Right ventricle myocardium inferior (tissue), 1 donor: Measurements from ENCODE around the gene DPYSL4. TPM values are rescaled to one million over a fixed set of nuclear protein-coding genes. Genes with fewer than 3 reads are reported as not detected.

Source experiments
- ATAC-seq: fragments of 200-7000 bp; cut with Tn5 transposase; one replicate; pipeline ENCODE4 v1.9.1; 2020; ENCODE audit warnings: mild to moderate bottlenecking, moderate library complexity
- DNase-seq: peaks from one replicate; pipeline ENCODE4 v3.0.0; 2021; ENCODE audit errors: missing footprints
- intact Hi-C: fragments of 100-400 bp; cut with DNase I; formaldehyde crosslinking; loops from one replicate; pipeline ENCODE4 v1.11.0; 2022
- long read RNA-seq: library from polyadenylated mRNA; unstranded; transcript quantifications from one replicate; pipeline ENCODE4 v2.0.0, GENCODE V29; 2021
- total RNA-seq: library from RNA; stranded (reverse); fragmentation: NEBNext Ultra II Directional; extraction: Animal tissue kit (Norgen Biotek cat#: 25700); gene quantifications from one replicate; pipeline ENCODE4 v1.2.1, GENCODE V29; 2021
- donor health status: DM: no; HTN: yes; CAD: no; lungs with severe emphysema.

DPYSL4 gene
- total RNA-seq, result 24.9 TPM
- long read RNA-seq, transcript DPYSL4-201 (14 exons, 2,729 nt), result major isoform, 9 of 20 reads
- long read RNA-seq, partial matches to known transcripts, result 11 of 20 reads
- long read RNA-seq, other reads (novel, unspliced or antisense), result 0 of 20 reads

- intact Hi-C loops, result no loop called here
- DNase-seq, result no peak
These were observed at the start of gene DPYSL4 for GRCh38 chr10:132186488-132187429. Gene DPYSL4, plus strand, starts transcription at chr10:132186948. Its CDS starts 116 bp downstream, at chr10:132187064.

GRCh38 chr10:132137111-132138072, 49.4 kb upstream of the DPYSL4 start:
- intact Hi-C loops, result no loop called here
- ATAC-seq (no peak), DNase-seq (no peak)

More at GRCh38 chr10:132186488-132187429, at the start of gene DPYSL4:
- ATAC-seq, result peak; percentile 70

GRCh38 chr10:132138133-132138532, 48.6 kb upstream of the DPYSL4 start:
- intact Hi-C loops, result no loop called here
- DNase-seq, result no peak
- ATAC-seq, result no peak

- no peak for DNase-seq
- no peak for ATAC-seq
- intact Hi-C loops, result no loop called here
These were observed 48.2 kb upstream of the DPYSL4 start for GRCh38 chr10:132138596-132138995.

- no peak for DNase-seq
- no peak for ATAC-seq
- intact Hi-C loops, result no loop called here
These were observed 47.2 kb upstream of the DPYSL4 start for GRCh38 chr10:132139526-132139925.

GRCh38 chr10:132140167-132140925, 46.4 kb upstream of the DPYSL4 start:
- intact Hi-C loops, result loop anchor here (2.0 to 5.0 kb wide), 2 partner anchors 103 to 254 kb away; no protein-coding TSS in a partner anchor
- no peak for DNase-seq
- no peak for ATAC-seq

- DNase-seq, result no peak
- ATAC-seq, result no peak
- intact Hi-C loops, result loop anchor here (2.0 to 5.0 kb wide), 2 partner anchors 104 to 254 kb away; no protein-coding TSS in a partner anchor
These were observed 45.7 kb upstream of the DPYSL4 start for GRCh38 chr10:132141076-132141475.

GRCh38 chr10:132141526-132142395, 45.0 kb upstream of the DPYSL4 start:
- intact Hi-C loops, result loop anchor here (2.0 to 5.0 kb wide), 2 partner anchors 104 to 255 kb away; no protein-coding TSS in a partner anchor
- no peak for DNase-seq

GRCh38 chr10:132142396-132143161, 44.2 kb upstream of the DPYSL4 start:
- intact Hi-C loops, result loop anchor here (5.0 kb wide), 1 partner anchor 105 kb away; no protein-coding TSS in a partner anchor
- DNase-seq (no peak), ATAC-seq (peak; percentile 65)

More at GRCh38 chr10:132141526-132142395, 45.0 kb upstream of the DPYSL4 start:
- ATAC-seq, result no peak

- no peak for DNase-seq
- ATAC-seq, result no peak
- intact Hi-C loops, result loop anchor here (5.0 kb wide), 1 partner anchor 106 kb away; no protein-coding TSS in a partner anchor
These were observed 43.6 kb upstream of the DPYSL4 start for GRCh38 chr10:132143162-132143561.

GRCh38 chr10:132144086-132144485, 42.7 kb upstream of the DPYSL4 start:
- no peak for DNase-seq
- intact Hi-C loops, result loop anchor here (5.0 kb wide), 1 partner anchor 107 kb away; no protein-coding TSS in a partner anchor
- no peak for ATAC-seq

GRCh38 chr10:132145002-132145401, 41.7 kb upstream of the DPYSL4 start:
- no peak for ATAC-seq
- intact Hi-C loops, result no loop called here
- no peak for DNase-seq

GRCh38 chr10:132145521-132146185, 41.1 kb upstream of the DPYSL4 start:
- DNase-seq (peak; percentile 45), ATAC-seq (no peak)
- intact Hi-C loops, result no loop called here

GRCh38 chr10:132146271-132146671, 40.5 kb upstream of the DPYSL4 start:
- DNase-seq (peak; percentile 68), ATAC-seq (no peak)
- intact Hi-C loops, result no loop called here

- ATAC-seq (no peak), DNase-seq (no peak)
- intact Hi-C loops, result no loop called here
These were observed 39.5 kb upstream of the DPYSL4 start for GRCh38 chr10:132146941-132147915.
